ENCODE results near the gene MACROD2.

DNA sequence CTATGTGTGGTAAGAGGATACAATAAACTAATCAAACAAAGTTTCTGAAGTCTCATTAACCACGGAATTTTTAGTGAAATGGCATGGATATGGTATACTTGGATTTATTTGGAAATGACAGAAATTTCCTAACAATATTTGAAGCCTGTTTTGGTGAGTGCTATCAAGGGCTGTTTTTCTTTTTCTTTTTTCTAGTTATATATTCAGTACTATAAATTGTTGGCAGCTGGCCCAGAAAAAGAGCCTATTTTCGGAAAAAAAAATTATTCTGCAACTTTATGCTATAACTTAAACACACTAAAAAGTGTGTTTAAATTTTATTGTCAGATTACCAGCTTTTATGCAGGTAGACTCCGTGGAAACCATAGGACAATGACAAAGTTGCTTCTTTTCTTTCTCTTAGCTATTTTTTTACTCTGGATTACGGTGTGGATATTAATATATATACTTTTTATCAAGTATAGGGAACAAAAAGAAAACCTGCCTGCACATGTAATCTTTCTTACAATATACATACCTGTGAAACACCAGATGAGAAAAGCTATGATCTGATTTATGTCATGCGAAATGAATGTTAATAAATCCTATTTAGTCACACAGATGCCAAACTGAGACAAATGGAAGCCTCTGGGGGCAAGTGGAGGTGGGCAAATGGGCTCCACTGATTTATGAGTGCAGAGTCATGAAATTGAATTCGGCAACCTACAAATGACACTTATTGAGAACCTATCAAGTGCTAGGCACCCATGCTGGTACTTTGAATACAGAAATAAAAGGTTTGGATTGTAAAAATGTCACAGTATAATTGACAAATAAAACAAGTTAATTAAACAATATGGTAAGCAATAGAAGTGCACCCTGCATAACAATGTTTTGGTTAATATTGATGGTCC is 1261.6 kb downstream of the MACROD2 start:
- TF ChIP-seq, protein P1, sequence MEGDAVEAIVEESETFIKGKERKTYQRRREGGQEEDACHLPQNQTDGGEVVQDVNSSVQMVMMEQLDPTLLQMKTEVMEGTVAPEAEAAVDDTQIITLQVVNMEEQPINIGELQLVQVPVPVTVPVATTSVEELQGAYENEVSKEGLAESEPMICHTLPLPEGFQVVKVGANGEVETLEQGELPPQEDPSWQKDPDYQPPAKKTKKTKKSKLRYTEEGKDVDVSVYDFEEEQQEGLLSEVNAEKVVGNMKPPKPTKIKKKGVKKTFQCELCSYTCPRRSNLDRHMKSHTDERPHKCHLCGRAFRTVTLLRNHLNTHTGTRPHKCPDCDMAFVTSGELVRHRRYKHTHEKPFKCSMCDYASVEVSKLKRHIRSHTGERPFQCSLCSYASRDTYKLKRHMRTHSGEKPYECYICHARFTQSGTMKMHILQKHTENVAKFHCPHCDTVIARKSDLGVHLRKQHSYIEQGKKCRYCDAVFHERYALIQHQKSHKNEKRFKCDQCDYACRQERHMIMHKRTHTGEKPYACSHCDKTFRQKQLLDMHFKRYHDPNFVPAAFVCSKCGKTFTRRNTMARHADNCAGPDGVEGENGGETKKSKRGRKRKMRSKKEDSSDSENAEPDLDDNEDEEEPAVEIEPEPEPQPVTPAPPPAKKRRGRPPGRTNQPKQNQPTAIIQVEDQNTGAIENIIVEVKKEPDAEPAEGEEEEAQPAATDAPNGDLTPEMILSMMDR (IDR thresholded peaks at IDR 0.05) = no peak
- no peak for TF ChIP-seq POLR2A (IDR thresholded peaks at IDR 0.05)
